ENCODE results near the gene PGRMC2.

PGRMC2 gene

DNA sequence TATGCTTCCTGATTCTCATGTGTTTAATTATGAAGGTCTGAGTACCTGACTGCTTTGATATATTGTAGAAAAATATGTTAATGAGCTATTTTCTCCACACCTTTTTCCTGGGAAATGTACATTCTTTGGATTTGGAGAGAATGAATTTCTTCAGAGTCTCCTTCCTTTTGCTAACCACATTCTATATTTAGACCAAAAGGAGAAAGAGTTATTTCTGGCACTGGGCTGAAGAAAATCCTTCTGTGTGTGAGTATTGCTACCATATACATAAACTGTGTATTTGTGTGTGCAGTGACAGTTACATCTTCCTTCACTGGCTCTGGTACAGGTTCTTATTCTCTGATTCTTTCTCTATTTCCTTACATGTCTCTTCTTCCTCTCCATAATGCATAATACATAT, 44.5 kb upstream of the PGRMC2 start:
- Histone ChIP-seq H2AFZ (ENCODE audit: low read depth, low read length) (no peak overlapping the region), H3K79me2 (ENCODE audit: low read length) (no peaks in the 10 kb centered on the region), H3K4me1 (ENCODE audit: low read length) (no peaks in the 10 kb centered on the region), H3K9ac (ENCODE audit: low read length) (no peak overlapping the region), H3K4me2 (ENCODE audit: low read length) (no peak overlapping the region), H3K36me3 (replicated peaks; ENCODE audit: low read depth, low read length) (no peaks in the 10 kb centered on the region), H3K27ac (ENCODE audit: low read length) (no peak overlapping the region), H3K27me3 (ENCODE audit: low read depth, low read length) (no peaks in the 10 kb centered on the region), H3K4me3 (ENCODE audit: low read length) (no peak overlapping the region), H4K20me1 (ENCODE audit: insufficient read depth, low read length) (no peaks in the 10 kb centered on the region), H3K9me3 (ENCODE audit: insufficient read depth, low read length) (no peaks in the 10 kb centered on the region)
- TF ChIP-seq EZH2phosphoT487 (IDR thresholded peaks at IDR 0.05; ENCODE audit: low read depth) = no peak
- TF ChIP-seq CTCF (IDR thresholded peaks at IDR 0.05; ENCODE audit: low read depth, low read length) = no peak

DNA sequence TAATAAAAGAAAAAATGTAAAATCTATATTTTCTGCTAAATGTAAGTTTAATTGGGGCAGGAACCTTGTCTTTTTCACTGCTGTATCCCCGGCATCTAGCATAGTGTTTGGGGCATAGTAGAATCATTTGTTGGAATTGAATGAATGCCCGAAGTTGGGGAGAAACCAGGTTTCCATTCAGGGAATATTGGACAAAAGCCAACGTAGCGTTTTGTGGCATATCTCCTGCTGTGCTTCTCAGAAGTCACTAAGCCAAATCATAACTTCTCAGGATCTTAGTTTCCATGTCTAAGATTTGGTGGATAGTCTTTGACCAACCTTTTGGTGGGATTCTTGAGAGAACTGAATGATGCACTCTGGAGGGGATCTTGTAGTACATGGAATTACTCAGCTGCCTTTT, 42.0 kb upstream of the PGRMC2 start:
- no peak for TF ChIP-seq CTCF (IDR thresholded peaks at IDR 0.05; ENCODE audit: low read depth, low read length)
- TF ChIP-seq EZH2phosphoT487 (IDR thresholded peaks at IDR 0.05; ENCODE audit: low read depth) = no peak
- H3K79me2 ChIP-seq (ENCODE audit: low read length) = no peaks in the 10 kb centered on the region
- no peaks in the 10 kb centered on the region for H3K4me1 ChIP-seq (ENCODE audit: low read length)
- H3K4me2 ChIP-seq (ENCODE audit: low read length) = no peak overlapping the region
- H4K20me1 ChIP-seq (ENCODE audit: insufficient read depth, low read length) = no peaks in the 10 kb centered on the region
- no peak overlapping the region for H2AFZ ChIP-seq (ENCODE audit: low read depth, low read length)
- H3K9ac ChIP-seq (ENCODE audit: low read length) = no peak overlapping the region
- H3K36me3 ChIP-seq (replicated peaks; ENCODE audit: low read depth, low read length) = peaks cover 5% of the 10 kb centered on the region
- H3K9me3 ChIP-seq (ENCODE audit: insufficient read depth, low read length) = no peaks in the 10 kb centered on the region
- H3K27me3 ChIP-seq (ENCODE audit: low read depth, low read length) = no peaks in the 10 kb centered on the region
- H3K4me3 ChIP-seq (ENCODE audit: low read length) = no peak overlapping the region
- no peak overlapping the region for H3K27ac ChIP-seq (ENCODE audit: low read length)

- TF ChIP-seq EZH2phosphoT487 (IDR thresholded peaks at IDR 0.05; ENCODE audit: low read depth) = no peak
- no peak for TF ChIP-seq CTCF (IDR thresholded peaks at IDR 0.05; ENCODE audit: low read depth, low read length)
- Histone ChIP-seq H3K9ac (ENCODE audit: low read length) (no peak overlapping the region), H3K4me2 (ENCODE audit: low read length) (no peak overlapping the region), H3K27me3 (ENCODE audit: low read depth, low read length) (no peaks in the 10 kb centered on the region), H3K4me1 (ENCODE audit: low read length) (no peaks in the 10 kb centered on the region), H2AFZ (ENCODE audit: low read depth, low read length) (no peak overlapping the region), H4K20me1 (ENCODE audit: insufficient read depth, low read length) (no peaks in the 10 kb centered on the region), H3K79me2 (ENCODE audit: low read length) (no peaks in the 10 kb centered on the region), H3K4me3 (ENCODE audit: low read length) (no peak overlapping the region), H3K27ac (ENCODE audit: low read length) (no peak overlapping the region), H3K36me3 (replicated peaks; ENCODE audit: low read depth, low read length) (peaks cover 8% of the 10 kb centered on the region), H3K9me3 (ENCODE audit: insufficient read depth, low read length) (no peaks in the 10 kb centered on the region)
Measured at GRCh38 chr4:128328106-128328505, 40.5 kb upstream of the PGRMC2 start.

GRCh38 chr4:128323401-128323800, 35.8 kb upstream of the PGRMC2 start:
- TF ChIP-seq EZH2phosphoT487 (IDR thresholded peaks at IDR 0.05; ENCODE audit: low read depth) (no peak), CTCF (IDR thresholded peaks at IDR 0.05; ENCODE audit: low read depth, low read length) (no peak)

More at GRCh38 chr4:128323401-128323800, 35.8 kb upstream of the PGRMC2 start:
- Histone ChIP-seq H3K9ac (ENCODE audit: low read length) (no peak overlapping the region), H3K36me3 (replicated peaks; ENCODE audit: low read depth, low read length) (peaks cover 12% of the 10 kb centered on the region), H3K4me1 (ENCODE audit: low read length) (no peaks in the 10 kb centered on the region), H2AFZ (ENCODE audit: low read depth, low read length) (no peak overlapping the region), H3K4me2 (ENCODE audit: low read length) (no peak overlapping the region), H3K4me3 (ENCODE audit: low read length) (no peak overlapping the region), H4K20me1 (ENCODE audit: insufficient read depth, low read length) (no peaks in the 10 kb centered on the region), H3K9me3 (ENCODE audit: insufficient read depth, low read length) (no peaks in the 10 kb centered on the region), H3K79me2 (ENCODE audit: low read length) (no peaks in the 10 kb centered on the region), H3K27me3 (ENCODE audit: low read depth, low read length) (no peaks in the 10 kb centered on the region), H3K27ac (ENCODE audit: low read length) (no peak overlapping the region)

Measured in OCI-LY3 (cell line).